HG03521 (cell line): Measurements from ENCODE around the gene PER1.

Source experiments
- ATAC-seq: cut with Tn5 transposase; IDR thresholded peaks from one replicate; pipeline ENCODE4 v1.9.1; 2021; ENCODE audit warnings: mild to moderate bottlenecking, moderate library complexity; ENCODE audit not compliant: unreplicated experiment

The PER1 gene

GRCh38 chr17:8096541-8096940 is 55.7 kb downstream of the PER1 start:
- ATAC-seq, result no peak

GRCh38 chr17:8095361-8095760 is 56.8 kb downstream of the PER1 start:
- ATAC-seq, result no peak

GRCh38 chr17:8091033-8091687 is 61.0 kb downstream of the PER1 start:
- no peak for ATAC-seq
